COLO668 (cell line): ENCODE data around the gene NCF2.

Source experiments
- DNase-seq: peaks from one replicate; lab custom pipeline; 2025; ENCODE audit not compliant: unreplicated experiment; lab: John Stamatoyannopoulos, UW

Gene NCF2

GRCh38 chr1:183586455-183586854, 3.8 kb downstream of the NCF2 start:
- no peak for DNase-seq

- DNase-seq = no peak
Measured at GRCh38 chr1:183585038-183585437, 5.2 kb downstream of the NCF2 start.

GRCh38 chr1:183584147-183584546, 6.1 kb downstream of the NCF2 start:
- no peak for DNase-seq

GRCh38 chr1:183583466-183583865, 6.8 kb downstream of the NCF2 start:
- DNase-seq = no peak

DNA sequence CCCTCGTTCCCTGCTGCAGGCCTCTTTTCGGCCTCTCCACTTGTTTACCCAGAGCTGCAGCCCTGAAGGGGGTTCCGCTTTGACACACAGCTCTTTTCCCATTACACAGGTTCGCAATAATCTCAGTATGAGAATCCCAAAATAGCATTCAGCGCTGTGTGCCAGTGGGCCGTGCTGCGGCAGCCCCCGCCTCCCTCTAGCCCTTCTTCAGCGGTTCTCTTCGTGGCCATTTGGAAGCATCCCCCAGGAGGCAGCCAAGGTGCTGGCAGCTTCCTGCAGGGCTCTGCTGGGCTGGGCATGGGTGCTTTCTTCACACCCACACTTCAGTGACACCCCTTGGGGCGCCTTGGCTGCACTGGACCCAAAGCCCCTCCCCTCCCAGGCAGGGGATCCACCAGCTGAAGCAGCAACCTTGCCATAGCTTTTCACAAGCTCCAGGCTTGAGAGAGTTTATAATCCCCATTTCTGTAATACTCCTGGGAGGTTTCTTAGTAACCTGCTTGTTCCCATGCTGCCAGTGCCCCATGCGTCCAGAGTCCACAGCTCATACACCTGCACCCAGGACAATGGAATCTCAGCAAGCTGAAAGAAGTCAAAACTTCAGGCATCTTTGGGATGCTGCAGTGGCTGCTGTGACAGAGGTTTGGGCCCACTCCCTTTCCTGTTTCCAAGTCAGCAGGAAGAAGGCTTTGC, 8.1 kb downstream of the NCF2 start:
- no peak for DNase-seq

DNA sequence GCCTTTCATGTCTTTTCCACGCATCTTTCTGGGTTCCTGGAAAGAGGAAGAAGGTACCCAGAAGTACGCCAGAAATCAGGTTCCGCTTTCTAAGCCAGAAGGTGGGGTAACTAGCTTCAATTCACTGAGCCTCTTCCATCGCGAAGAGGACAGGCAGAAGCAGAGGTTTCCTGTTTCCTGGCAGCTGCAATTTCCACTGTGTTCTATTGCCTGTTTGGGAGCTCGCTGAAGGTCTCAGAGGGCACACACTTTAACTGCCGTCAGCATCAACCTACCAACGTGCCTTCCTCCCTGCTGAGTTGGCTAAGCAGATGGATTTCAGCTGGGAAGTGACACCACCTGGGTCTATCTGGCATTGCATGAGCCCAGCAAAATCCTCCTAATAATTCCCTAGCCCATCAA, 10.0 kb downstream of the NCF2 start:
- peak; percentile 60 for DNase-seq

DNA sequence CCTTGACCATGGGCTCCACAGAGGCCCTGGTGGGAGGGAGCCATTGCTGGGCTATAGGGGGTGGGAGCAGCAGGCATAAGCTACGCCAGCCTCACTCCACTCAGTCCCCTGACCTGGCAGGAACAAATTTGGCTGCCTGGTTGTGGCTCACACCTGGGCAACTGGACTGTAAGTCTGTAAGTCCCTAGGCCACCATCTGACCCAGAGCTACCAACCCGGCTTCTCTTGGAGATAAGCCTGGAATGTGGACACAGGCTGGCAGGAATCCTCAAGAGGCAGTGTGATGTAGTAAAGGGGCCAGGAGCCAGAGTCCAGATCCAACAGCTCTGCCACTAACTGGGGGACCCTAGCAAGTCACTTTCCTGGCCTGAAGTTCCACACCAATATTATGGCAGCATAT, 11.4 kb downstream of the NCF2 start:
- no peak for DNase-seq

- DNase-seq = no peak
Measured at GRCh38 chr1:183577897-183578465, 12.3 kb downstream of the NCF2 start.

DNA sequence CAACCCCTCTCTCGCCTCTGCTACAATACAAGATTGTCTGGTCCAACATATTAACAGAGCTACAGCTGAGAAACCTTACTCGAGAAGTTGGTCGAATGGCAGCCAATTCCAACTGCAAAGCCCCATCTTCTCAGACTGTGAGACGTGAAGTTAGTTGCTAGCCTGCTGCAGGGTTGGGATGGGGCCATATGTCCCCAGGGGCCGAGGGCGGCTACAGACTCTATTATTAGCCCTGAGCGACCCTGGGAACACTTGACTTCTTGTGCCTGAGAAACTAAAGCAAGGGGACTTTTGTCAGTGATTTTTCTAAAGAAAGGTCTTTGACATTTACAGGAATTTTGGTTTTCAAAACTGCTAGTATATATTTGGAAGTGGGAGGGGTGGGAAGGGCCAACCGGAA, 13.7 kb downstream of the NCF2 start:
- DNase-seq = no peak

- DNase-seq = no peak
Measured at GRCh38 chr1:183575606-183576005, 14.7 kb downstream of the NCF2 start.

GRCh38 chr1:183572721-183573120, 17.5 kb downstream of the NCF2 start:
- no peak for DNase-seq

- DNase-seq = no peak
Measured at GRCh38 chr1:183571678-183572268, 18.5 kb downstream of the NCF2 start.

DNA sequence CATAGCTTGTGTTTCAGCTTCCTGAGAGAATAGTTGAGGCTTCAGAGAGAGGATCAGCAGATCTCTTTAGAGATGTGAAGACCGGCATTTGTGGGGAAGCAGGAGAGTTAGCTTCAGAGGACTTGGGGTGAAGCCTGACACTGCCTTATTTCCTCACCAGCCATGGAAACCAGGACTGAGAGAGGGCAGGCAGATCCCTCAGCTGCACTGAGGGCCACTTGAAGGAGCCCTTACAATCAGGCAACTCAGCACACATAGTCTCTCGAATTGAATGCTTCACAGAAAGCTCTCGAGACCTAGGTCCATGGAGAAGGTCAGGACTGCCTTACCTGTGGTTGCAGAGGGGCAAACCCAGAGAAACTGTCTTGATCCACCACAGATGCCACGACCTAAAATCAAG, 19.8 kb downstream of the NCF2 start:
- DNase-seq = no peak

GRCh38 chr1:183569801-183570200, 20.5 kb downstream of the NCF2 start:
- DNase-seq = no peak

GRCh38 chr1:183569141-183569540, 21.1 kb downstream of the NCF2 start:
- DNase-seq = no peak

DNA sequence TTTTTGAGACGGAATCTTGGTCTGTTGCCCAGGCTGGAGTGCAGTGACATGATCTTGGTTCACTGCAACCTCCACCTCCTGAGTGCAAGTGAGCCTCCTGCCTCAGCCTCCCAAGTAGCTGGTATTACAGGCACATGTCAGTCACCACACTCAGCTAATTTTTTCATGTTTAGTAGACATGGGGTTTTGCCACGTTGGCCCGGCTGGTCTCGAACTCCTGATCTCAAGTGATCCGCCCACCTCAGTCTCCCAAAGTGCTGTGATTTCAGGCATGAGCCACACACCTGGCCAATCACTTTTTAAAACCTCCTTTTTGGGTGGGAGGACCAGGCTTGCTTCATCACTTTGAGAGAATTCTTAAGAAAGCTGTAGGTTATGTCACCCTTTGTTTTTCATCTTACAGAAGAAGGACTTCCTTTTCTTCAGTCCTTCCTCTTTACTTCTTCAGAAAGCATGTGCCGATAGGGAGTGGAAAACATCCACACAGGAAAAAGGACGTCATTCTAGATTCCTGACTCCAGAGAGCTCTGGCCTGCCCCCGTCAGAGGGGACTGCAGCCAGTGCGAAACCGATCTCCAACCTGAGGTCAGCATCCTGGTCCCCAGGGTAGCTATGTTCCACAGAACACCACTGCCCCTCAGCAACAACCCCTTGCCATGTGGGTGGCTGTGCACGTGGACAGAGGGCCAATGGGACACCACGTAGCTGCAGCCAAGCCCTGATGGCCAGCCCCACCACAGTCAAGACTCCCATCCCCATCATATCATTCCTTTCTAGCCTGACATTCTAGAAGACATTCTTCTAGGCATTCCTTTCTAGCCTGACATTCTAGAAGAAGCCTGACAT, 21.9 kb downstream of the NCF2 start:
- DNase-seq = no peak

- DNase-seq = peak; percentile 72
Measured at GRCh38 chr1:183567584-183567983, 22.7 kb downstream of the NCF2 start.

- DNase-seq = no peak
Measured at GRCh38 chr1:183566026-183566425, 24.2 kb downstream of the NCF2 start.

GRCh38 chr1:183565261-183565660, 25.0 kb downstream of the NCF2 start:
- DNase-seq = no peak

DNA sequence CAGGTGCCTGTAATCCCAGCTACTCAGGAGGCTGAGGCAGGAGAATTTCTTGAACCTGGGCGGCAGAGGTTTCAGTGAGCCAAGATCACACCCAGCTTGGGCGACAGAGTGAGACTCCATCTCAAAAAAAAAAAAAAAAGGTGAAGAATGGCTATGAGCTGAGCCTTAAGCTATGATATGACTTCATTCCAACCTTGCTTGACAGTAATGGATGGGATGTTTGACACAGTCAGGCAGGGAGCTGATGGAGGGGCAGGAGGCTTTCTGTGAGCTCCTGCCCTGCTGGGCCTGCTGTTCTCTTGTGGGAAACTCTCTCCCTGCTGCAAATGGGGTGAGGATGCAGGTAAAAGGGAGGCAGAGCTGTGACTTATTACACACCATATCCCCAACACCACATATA, 27.6 kb downstream of the NCF2 start:
- DNase-seq = no peak

GRCh38 chr1:183559061-183559460, 31.2 kb downstream of the NCF2 start:
- DNase-seq = no peak

DNA sequence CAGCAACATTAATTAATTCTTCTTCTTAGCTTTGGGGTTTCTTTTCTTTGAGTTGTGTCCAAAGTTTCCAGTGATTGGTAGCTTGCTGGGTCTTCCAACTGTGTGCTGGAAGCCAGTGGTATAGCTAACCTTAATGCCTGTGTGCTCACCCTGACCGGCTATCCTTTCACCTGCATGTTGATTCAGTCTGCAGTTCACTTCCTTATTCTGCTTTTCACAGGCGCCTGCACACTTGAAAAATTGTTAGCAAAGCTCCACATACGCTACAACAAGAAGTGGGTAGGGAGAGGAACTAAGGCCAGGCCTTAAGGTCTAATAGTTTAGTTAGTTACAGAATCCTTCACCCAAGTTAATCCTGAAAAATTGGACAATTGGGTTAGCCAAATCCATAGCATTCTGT, 35.7 kb downstream of the NCF2 start:
- no peak for DNase-seq
